ENCODE results near the gene CEP152.

DNA sequence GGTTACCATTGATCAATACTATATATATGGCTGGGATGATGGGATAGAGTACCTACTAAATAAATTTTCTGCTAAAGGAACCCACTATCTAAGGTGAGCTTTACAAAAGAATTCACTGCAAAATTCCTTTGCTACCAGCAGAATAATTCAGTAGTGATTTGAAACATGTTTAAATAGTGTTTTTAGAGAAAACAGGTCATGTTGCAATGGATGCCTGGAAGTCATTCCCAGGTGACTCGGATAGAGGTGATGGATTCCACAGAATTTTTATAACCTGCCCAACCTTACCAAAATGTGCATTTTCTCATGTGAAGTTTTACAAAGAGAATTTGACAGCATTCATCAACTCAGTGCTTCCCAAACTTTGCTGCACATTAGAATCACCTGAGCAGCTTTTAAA, 53.2 kb downstream of the CEP152 start:
- TF ChIP-seq POLR2A (IDR thresholded peaks at IDR 0.05) = no peak
- TF ChIP-seq, protein P1, sequence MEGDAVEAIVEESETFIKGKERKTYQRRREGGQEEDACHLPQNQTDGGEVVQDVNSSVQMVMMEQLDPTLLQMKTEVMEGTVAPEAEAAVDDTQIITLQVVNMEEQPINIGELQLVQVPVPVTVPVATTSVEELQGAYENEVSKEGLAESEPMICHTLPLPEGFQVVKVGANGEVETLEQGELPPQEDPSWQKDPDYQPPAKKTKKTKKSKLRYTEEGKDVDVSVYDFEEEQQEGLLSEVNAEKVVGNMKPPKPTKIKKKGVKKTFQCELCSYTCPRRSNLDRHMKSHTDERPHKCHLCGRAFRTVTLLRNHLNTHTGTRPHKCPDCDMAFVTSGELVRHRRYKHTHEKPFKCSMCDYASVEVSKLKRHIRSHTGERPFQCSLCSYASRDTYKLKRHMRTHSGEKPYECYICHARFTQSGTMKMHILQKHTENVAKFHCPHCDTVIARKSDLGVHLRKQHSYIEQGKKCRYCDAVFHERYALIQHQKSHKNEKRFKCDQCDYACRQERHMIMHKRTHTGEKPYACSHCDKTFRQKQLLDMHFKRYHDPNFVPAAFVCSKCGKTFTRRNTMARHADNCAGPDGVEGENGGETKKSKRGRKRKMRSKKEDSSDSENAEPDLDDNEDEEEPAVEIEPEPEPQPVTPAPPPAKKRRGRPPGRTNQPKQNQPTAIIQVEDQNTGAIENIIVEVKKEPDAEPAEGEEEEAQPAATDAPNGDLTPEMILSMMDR (IDR thresholded peaks at IDR 0.05 in 4 of 5, conservative IDR thresholded peaks at IDR 0.05 in 1 of 5) = no peak

All from gastrocnemius medialis (tissue), 4 donors.